Muscle of back (tissue), 11 donors: Measurements from ENCODE around the gene RAPGEF2. TPM values are rescaled to one million over a fixed set of nuclear protein-coding genes. Genes with fewer than 3 reads are reported as not detected.

Experiments used
- DNase-seq, 3 donors: peaks; one replicate each; pipeline versions ENCODE4 v3.0.0 to v3.0.0-alpha.2; 2013
- polyA plus RNA-seq, 10 donors: library from polyadenylated mRNA; unstranded; fragments of 120-200 nt; gene quantifications; one replicate each; pipeline ENCODE4 v1.2.1, GENCODE V29; 2013; ENCODE audit not compliant: insufficient read length in 10 of 10

RAPGEF2 gene
- polyA plus RNA-seq, 10 donors: 22.5 to 34.2 (median 27.5) TPM

DNA sequence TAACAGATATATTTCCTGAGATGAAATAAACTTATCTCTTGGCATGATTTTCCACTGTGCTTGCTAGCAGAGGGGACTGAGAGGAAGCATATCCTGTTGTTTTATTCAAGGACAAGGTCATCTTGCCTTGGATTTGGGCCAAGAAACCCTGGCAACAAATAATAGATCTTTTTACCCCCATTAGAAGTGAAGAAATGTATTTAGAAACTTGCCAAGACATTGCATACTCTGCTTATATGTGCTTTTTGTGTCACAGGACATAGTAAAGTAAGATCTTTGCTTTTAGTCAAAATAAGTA is 170.2 kb downstream of the RAPGEF2 start:
- DNase-seq: peak in 2 of 3 donors; percentile 39 to 55

DNA sequence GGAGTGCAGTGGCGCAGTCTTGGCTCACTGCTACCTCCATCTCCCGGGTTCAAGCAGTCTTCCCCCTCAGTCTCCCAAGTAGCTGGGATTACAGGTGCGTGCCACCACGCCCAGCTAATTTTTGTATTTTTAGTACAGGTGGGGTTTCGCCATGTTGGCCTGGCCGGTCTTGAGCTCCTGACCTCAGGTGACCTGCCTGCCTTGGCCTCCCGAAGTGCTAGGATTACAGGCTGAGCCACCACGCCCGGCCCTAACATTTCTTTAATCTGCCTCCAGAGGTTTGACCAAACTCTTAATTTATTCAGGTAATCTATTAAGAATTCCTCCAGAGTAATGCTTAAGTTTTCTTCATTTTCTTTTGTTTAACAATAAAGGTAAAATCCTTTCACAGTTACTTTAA is 171.0 kb downstream of the RAPGEF2 start:
- no peak for DNase-seq

DNA sequence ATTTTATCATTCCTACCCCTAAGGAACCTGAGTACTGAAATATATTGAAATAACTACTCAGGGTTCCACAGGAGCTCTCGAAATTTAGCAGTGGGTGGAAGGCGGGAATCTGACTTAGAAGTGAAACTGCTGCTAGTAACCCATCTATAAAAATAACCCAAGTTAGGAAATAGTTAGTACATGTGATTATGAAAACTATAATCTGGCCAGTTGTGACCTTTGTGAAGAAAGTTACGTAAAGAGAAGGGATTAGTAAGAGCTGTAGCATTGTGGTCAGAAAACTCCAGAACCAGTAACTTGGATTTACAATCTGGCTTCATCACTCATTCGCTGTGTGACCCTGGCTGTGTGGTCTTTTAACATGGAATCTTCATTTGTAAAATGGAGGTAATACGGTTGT is 175.5 kb downstream of the RAPGEF2 start:
- no peak for DNase-seq

DNA sequence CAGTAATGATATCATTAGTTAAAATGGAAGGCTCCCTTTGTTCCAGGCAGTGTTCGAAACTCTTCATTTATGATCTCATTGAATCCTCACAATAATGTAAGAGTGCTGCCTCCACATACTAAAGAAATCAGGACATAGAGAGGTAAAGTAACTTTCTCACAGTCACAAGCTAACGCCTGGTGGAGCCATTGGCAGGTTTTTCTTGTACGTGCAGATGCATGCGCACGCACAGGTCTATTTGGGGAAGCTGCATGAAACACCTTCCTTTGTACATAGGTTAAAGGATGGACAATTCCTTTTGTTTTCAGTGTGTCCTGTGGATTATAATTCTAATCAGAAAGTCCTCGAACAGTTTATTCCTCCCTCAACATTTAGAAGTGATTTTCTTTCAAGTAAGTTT is 176.2 kb downstream of the RAPGEF2 start:
- DNase-seq: no peak

DNA sequence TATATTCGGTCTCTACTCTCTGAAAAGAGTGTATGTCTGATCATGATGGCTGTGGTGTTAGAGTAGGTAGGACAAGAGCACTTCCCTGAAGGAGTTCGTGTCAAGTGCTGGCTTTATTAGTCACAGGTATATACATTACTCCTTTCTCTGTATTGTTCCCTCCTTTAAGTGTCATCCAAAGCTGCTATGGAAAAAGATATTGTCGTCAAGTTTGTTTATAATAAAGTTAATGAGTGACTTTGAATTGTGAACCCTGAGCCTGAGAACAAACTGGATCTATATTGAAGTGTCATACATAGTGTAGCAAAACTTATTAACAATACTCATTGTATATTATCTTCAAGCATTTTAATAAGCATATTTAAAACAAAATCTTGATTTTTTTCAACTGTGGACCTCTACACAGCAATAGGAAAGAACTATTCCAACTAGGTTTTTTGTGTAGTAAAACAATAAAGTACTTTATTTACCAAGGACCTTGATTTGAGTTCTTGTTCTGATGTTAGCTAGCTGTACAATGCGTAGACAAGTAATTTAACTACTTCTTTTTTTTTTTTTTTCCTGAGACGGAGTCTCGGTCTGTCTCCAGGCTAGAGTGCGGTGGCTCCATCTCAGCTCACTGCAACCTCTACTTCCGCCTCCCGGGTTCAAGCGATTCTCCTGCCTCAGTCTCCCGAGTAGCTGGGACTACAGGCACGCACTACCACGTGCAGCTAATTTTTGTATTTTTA is 177.7 kb downstream of the RAPGEF2 start:
- no peak for DNase-seq

DNA sequence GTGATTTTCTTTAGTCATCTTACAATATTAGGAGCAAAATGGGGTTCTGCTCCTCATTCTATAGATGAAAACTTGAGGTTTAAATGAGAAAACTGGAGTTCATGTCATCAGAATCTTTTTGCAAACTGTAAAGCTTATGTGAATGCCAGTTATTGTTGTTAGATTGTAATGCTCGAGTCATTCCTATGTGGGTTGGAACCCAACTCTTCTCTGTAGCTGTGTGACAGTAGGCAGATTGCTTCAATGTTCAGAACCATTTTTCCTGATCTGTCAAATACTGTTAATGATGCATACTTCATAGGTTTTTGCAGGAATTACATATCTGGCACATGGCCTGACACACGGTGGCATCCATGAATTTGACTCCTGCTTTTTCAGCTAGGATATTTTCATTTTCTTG is 178.9 kb downstream of the RAPGEF2 start:
- no peak for DNase-seq

DNA sequence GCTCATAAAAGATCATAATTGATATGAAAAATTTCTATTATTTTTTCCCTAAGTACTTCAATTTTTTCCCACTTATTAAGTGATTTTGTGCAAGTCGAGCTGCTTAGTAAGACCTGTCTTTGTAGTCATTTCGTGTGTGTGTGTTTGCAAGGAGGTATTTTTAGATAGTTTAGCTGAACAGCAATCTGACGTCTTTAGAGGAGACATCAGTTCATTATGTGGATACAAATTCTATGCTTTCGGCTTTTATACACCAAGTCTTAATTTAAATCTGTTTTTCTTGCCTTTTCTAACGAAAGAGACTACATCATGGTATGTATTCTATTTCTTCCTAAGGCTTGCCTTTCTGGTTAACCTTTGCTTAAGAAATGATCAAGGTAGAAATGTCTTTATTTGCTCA is 179.4 kb downstream of the RAPGEF2 start:
- DNase-seq: no peak

DNA sequence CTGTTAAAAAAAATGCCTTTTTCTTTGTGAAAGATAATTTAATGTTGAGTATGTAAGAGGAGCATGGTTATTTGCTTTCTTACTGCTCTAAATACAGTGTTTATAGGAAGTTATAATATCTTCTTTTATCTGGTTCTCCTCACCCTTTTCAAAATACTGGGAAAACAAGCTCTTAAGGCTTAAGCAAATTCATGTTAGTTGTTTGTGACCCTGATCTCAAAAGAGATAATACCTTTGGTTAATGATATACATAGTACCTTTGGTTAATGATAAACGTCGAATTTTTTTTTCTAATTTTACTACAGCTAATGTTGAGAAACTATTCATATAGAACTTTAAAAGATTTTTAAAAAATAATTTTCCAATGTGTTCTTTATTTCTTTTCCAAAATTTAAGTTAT is 180.1 kb downstream of the RAPGEF2 start:
- DNase-seq: no peak

DNA sequence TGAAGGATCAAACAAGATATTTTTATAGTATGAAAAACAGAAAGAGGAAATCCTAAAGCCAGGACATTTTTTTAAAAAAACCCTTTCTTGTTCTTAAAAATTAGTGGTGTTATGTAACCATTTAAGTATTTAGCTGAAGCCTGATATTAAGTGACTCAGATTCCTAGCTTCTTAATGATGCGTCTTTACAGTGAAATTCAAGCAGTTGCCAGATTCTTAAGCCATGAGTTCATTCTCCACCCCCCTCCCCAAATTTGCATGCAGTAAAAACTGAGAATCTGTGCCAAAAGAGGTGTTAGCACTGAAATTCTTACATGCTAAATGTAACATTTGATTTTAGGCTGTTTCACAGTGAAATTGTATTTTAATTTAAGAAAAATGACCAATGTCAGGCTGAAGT is 180.8 kb downstream of the RAPGEF2 start:
- peak in 2 of 3 donors; percentile 38 to 87 for DNase-seq

DNA sequence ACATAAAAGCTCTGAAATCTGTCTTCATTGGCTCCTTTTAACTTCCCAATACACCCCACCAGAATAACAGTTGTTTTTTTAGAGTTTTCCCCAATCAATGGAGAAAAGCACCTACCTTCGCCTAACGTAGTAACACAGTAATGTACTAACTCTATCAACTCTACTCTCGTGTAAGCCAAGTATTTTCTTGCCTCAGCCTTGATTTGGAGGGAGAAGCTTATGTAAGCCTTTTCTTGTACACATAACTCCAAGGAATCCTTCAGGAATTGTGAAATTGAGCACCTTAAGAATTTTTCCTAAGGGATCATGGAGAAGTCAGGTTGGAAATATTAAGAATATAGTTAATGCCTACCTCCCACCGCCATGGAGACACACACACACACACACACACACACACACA is 181.2 kb downstream of the RAPGEF2 start:
- no peak for DNase-seq

DNA sequence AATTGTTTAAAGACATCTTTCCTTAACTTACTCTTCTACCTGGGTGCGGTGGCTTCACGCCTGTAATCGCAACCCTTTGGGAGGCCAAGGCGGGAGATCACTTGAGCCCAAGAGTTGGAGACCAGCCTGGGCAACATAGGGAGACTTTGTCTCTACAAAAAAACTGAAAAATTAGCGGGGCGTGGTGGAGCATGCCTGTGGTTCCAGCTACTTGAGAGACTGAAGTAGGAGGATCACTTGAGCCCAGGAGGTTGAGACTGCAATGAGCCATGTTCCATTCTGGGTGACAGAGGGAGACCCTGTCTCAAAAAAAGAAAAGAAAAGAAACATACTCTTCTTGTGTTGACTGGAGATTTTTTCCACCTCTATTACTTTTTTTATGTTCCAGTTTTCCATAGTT is 181.9 kb downstream of the RAPGEF2 start:
- DNase-seq: no peak

DNA sequence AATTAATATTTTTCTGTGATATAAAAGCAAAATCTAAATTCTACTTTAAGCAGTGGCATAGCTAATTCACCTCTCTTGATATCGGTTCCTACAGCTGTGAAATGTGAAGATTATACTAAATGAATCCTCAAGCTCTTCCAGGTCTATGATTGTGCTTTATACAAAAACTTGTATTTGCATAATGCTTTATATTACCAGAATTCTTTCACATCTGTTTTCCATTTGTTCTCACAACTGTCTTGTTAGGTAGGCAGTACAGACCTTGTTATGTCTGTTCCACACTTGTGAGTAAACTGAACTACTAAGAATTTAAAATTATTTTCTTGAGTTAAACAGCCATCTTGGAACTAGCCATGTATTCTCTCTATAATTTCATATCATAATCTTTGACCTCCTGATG is 184.9 kb downstream of the RAPGEF2 start:
- no peak for DNase-seq

DNA sequence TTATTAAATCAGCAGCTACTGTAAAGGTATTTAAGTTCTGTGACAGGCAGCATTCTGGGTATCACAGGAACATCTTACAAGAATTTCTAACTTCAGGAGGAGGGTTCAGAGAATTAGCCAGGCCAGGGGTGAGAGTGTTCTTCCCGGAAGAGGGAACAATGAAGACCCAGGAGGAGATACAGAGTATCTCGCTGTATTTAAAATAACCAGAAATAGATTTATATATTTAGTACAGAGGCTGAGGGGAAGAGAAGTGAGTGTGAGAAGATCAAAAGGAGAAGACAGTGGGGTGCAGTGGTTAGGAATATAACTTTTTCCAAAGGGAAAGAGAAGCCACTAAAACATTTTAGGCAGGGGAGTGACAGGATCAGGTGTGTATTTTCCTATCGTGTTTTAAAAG is 186.8 kb downstream of the RAPGEF2 start:
- DNase-seq: no peak

DNA sequence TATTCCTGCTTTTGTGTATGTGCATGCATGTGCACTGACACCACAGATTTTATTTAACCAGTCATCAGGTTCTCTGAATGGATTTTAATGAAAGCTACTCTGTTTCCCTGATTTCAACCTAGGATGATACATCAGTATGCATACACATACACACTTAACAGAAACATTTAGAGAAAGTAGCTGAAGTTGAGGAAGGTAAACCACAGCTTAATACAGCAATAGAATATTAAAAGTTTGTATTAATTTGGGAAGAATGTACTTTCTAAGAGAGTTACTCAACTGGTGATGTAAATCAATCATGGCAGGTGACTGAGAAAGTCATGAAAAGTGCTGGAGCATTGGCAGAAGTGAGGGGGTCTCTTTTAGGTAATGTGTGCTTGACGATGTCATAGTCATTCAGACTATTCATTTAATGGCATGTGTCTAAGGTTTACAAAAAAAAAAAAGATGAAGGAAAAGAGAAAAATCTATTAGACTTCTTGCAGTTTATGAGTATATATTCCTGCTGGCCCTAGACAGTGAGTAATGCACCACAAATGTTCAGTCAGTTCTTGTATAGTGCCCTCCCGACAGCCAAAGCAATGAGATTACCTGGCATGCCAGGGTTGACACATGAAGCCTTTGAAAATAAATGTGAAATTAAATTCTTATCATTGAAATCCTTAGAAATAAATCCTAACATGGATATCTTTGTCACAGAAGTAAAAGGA is 187.6 kb downstream of the RAPGEF2 start:
- no peak for DNase-seq

DNA sequence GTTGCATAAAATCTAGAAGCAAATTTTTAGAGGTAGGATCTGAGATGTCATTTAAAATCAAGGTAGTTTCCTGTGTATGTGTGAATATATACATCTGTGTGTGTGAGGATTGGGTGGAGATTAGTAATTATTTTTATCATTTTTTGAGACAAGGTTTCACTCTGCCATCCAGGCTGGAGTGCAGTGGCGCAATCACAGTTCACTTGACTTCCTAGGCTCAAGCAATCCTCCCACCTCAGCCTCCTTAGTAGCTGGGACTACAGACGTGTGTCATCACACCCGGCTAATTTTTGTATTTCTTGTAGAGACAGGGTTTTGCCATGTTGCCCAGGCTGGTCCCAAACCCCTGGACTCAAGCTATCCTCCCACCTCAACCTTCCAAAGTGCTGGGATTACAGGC is 188.3 kb downstream of the RAPGEF2 start:
- DNase-seq: no peak

DNA sequence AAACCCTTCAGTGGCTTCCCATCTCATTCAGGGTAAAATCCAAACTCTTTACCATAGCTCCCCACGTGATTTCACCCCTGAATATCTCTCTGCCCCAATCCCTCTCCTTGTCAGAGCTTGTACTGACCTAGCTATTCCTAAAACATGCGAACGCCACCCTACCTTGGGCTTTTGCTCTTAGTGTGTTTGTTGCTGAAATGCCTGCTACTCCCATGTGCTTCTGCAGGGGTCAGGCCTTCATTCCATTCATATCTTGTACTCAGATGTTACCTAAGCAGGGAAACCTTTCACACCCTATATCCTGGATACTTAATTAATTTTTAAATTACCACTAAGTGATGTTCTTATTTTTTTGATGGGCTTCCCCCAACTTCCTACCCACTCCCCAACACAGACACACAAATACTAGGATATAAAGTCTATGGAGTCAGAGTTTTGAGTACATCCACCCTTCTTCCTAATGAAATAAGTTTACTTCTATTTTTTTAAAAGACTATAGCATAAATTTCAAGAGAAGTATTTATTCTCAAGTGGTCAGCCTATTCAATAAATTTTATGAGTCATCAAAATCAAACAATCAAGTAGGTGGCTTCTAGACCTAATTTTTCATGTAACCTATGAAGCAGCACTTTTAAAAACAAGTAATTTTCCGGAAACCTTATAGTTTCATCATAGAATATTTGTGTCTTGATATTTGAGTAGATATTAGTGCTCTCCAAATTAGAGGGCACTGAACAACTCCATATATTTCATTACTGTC is 189.4 kb downstream of the RAPGEF2 start:
- no peak for DNase-seq

DNA sequence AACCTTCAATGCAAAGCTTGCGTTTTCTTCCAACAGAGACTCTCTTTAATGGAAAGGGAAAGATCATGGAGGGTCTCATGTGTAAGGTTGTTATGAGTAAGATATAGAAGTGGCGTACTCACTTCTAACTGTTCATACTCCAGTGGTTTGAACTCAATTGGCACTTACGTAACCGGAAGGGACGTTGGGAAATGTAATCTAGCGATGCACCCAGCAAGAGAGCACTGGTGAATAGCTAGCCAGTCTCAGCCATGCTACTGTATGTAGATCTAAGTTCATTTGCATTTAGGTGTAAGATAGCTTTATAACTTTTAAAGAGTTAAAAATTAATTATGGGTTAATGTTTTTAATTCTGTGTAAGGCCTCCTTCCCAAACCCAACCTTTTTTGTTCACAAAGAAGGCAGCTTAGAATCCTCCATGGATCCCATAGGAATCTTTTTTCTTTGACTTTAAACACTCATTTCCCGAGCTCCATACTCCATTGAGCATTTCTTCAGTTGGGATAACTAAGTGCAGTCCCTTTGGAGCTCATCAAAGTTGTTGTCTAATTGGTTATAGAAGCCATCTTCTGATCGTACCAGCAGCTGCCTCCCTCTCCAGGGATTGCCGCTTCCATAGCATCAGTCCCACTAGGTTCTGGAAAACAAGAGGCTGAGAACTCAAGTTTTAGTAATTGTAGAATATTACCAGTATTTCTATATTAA is 191.1 kb downstream of the RAPGEF2 start:
- DNase-seq: no peak

DNA sequence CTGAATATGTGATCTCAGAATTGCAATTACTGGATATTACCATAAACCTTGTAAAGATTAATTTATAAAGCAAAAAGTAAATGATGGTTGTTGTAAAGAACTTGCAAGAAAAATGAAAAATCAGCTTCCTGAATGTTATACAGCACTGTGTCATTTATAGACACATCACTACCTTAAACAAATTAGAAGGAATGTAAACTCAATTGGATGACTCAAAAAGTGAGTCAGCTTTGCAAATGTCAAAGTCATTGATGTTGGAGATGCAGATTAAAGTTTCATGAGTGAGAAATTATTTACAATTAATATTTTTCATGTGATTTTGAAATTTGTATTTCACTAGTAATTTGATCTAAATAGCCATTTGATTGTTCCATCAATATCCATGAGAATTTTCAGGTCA is 193.2 kb downstream of the RAPGEF2 start:
- no peak for DNase-seq

DNA sequence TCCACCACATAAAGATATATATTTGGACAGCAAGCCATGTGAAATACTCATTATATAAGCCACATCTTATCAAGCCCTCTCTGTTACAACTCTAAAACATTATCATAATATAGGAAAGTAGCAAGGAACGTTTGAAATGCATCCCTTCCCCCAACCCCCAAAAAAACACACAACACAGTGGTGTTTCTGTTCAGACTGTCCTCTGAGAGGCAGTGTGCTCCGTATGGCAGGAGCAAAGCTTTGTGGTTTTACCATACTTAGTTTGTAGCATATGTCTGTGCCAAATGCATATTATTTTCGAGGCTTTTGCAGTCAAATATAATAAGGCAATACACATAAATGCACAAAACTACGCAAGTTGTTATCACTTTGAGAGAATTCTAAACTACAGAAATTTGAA is 194.2 kb downstream of the RAPGEF2 start:
- DNase-seq: no peak

DNA sequence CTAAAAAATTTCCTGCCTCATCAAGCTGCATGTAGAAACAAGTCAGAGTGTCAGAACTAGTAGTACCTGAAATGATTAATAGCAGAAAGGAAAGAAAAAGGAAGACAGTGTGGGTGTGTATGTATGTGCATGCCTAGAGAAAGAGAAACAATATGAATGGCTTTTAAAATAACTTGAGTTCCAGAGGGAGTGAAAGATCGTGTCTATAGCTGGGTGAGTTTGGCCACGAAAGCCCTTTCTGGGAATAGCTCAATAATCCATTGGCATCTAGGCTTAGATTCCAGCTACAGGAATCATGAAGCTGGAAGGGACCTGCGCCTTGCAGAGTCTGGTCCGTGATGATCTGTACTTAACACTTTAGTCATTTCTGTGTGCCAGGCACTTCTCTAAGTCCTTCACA is 195.6 kb downstream of the RAPGEF2 start:
- no peak for DNase-seq

DNA sequence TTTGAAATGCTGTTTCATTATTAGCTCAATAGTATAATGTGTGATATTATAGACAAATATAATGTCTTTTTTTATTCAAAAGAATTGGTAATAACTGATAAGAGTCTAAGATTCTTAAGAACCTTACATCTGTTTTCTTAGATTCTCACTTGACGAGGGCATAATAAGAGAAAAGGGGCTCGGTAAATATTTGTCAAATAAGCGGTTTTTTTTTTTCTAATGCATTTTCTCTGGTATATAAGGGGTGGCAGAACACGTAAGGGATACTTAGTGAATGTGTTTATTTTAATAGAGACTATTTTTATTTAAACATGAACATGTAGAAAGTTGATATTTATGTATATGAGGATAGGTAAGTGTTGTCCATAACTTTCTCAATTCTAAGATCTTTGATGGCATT is 200.6 kb downstream of the RAPGEF2 start:
- no peak for DNase-seq

DNA sequence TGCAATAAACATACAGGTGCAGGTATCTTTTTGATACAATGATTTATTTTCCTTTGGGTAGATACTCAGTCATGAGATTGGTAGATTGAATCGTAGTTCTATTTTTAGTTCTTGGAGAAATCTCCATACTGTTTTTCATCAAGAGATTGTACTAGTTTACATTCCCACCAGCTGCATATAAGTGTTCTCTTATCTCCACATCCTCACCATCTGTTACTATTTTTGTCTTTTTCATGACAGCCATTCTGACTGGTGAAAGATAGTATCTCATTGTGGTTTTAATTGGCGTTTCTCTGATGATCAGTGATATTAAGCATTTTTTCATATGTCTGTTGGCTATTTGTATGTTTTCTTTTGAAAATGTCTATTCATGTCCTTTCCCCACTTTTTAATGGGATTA is 202.2 kb downstream of the RAPGEF2 start:
- DNase-seq: no peak

DNA sequence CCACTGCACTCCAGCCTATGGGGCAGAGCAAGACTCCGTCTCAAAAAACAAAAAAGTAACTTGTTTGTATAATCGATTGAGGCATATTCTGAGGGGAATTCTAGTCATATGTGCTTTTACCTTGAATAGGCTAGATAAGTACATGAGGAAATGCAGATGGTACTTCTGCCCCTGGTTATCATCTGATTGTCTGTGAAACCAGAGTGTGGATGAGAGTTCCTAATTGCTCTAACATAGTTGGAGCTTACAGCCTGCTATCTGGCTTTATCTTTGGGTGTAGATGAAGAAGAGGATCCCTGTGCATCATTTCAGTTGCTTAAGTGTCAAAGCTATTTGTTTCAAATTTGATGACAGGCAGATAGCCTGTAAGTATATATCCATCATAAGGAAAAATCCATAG is 205.1 kb downstream of the RAPGEF2 start:
- DNase-seq: no peak
